ENCODE measurements around the gene CATSPER1. TPM values are rescaled to one million over a fixed set of nuclear protein-coding genes. Genes with fewer than 3 reads are reported as not detected.
A peak's percentile ranks its signal among the peaks of the same experiment; 100 is the strongest.

CATSPER1 gene
- total and polyA plus RNA-seq, 2 of the 13 experiments (the other 11 are each of a cell fraction or from before 2014, with no cell fraction given) = 0.17 TPM; not detected in 1

DNA sequence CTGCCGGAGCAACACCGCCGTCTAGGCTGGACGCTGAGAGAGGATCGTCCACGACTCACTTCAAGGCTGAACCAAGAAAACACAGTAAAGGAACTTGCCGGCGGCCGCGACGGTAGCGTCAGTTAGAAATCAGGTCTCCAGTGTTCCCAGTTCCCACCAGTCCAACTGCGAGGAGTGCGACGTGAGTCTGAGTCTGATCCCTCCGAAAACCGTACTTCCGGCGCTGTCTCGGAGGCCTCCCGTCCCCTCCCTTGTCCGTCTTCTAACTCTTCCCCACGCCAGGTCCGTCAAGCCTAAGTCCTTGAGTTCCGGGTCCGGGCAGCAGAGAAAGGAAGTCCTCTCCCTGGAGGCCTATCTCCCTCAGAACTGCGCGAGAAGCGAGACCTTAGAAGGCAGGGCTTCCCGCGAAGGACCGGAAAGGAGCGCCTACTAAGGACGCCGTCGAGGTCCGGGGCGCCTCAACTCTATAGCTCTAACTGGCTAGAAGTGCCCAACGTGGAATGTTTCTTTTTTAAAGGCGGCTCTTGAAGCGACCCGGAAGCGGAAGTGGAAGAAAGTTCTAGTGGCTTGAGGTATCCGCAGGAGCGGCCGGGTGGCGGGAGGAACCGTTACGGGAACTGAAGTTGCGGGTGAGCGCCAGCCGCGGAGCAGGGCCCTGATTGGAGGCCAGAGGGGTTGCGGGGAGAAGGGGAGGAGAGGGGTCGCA lies 24.2 kb downstream of the CATSPER1 start, which contains the start of the genes BANF1 and EIF1AD (continued):
- TF ChIP-seq, protein P1, sequence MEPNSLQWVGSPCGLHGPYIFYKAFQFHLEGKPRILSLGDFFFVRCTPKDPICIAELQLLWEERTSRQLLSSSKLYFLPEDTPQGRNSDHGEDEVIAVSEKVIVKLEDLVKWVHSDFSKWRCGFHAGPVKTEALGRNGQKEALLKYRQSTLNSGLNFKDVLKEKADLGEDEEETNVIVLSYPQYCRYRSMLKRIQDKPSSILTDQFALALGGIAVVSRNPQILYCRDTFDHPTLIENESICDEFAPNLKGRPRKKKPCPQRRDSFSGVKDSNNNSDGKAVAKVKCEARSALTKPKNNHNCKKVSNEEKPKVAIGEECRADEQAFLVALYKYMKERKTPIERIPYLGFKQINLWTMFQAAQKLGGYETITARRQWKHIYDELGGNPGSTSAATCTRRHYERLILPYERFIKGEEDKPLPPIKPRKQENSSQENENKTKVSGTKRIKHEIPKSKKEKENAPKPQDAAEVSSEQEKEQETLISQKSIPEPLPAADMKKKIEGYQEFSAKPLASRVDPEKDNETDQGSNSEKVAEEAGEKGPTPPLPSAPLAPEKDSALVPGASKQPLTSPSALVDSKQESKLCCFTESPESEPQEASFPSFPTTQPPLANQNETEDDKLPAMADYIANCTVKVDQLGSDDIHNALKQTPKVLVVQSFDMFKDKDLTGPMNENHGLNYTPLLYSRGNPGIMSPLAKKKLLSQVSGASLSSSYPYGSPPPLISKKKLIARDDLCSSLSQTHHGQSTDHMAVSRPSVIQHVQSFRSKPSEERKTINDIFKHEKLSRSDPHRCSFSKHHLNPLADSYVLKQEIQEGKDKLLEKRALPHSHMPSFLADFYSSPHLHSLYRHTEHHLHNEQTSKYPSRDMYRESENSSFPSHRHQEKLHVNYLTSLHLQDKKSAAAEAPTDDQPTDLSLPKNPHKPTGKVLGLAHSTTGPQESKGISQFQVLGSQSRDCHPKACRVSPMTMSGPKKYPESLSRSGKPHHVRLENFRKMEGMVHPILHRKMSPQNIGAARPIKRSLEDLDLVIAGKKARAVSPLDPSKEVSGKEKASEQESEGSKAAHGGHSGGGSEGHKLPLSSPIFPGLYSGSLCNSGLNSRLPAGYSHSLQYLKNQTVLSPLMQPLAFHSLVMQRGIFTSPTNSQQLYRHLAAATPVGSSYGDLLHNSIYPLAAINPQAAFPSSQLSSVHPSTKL (CRISPR knock-in tag; IDR thresholded peaks at IDR 0.05) = peak; percentile 67
- peak; percentile 89; the same call in 1 of the 2 replicates for TF ChIP-seq ZKSCAN8 (CRISPR knock-in tag; IDR thresholded peaks at IDR 0.05; ENCODE audit: borderline replicate concordance)
- TF ChIP-seq YEATS4 (CRISPR knock-in tag; IDR thresholded peaks at IDR 0.05; ENCODE audit: borderline replicate concordance) = peak; percentile 86; the same call in 1 of the 2 replicates
- peak; percentile 61 for TF ChIP-seq NR2F6 (IDR thresholded peaks at IDR 0.05)
- TF ChIP-seq NR2F6 (CRISPR knock-in tag; IDR thresholded peaks at IDR 0.05) = peak; percentile 58; the same call in 1 of the 2 replicates
- peak; percentile 86 for TF ChIP-seq ZNF558 (CRISPR knock-in tag; IDR thresholded peaks at IDR 0.05; ENCODE audit: borderline replicate concordance)
- TF ChIP-seq, protein P2, sequence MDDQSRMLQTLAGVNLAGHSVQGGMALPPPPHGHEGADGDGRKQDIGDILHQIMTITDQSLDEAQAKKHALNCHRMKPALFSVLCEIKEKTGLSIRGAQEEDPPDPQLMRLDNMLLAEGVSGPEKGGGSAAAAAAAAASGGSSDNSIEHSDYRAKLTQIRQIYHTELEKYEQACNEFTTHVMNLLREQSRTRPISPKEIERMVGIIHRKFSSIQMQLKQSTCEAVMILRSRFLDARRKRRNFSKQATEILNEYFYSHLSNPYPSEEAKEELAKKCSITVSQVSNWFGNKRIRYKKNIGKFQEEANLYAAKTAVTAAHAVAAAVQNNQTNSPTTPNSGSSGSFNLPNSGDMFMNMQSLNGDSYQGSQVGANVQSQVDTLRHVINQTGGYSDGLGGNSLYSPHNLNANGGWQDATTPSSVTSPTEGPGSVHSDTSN (CRISPR knock-in tag; IDR thresholded peaks at IDR 0.05; ENCODE audit: borderline replicate concordance) = no peak
- no peak for TF ChIP-seq ZNF292 (CRISPR knock-in tag; IDR thresholded peaks at IDR 0.05; ENCODE audit: borderline replicate concordance, low read depth)
- no peak for TF ChIP-seq POLR2AphosphoS2 (IDR thresholded peaks at IDR 0.05; ENCODE audit: low read depth, low read length)
- TF ChIP-seq, protein P3, sequence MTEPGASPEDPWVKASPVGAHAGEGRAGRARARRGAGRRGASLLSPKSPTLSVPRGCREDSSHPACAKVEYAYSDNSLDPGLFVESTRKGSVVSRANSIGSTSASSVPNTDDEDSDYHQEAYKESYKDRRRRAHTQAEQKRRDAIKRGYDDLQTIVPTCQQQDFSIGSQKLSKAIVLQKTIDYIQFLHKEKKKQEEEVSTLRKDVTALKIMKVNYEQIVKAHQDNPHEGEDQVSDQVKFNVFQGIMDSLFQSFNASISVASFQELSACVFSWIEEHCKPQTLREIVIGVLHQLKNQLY (CRISPR knock-in tag; IDR thresholded peaks at IDR 0.05) = no peak
- no peak for TF ChIP-seq RARA (CRISPR knock-in tag; IDR thresholded peaks at IDR 0.05)
- TF ChIP-seq ZSCAN25 (CRISPR knock-in tag; IDR thresholded peaks at IDR 0.05) = peak; percentile 81
- TF ChIP-seq, protein P4, sequence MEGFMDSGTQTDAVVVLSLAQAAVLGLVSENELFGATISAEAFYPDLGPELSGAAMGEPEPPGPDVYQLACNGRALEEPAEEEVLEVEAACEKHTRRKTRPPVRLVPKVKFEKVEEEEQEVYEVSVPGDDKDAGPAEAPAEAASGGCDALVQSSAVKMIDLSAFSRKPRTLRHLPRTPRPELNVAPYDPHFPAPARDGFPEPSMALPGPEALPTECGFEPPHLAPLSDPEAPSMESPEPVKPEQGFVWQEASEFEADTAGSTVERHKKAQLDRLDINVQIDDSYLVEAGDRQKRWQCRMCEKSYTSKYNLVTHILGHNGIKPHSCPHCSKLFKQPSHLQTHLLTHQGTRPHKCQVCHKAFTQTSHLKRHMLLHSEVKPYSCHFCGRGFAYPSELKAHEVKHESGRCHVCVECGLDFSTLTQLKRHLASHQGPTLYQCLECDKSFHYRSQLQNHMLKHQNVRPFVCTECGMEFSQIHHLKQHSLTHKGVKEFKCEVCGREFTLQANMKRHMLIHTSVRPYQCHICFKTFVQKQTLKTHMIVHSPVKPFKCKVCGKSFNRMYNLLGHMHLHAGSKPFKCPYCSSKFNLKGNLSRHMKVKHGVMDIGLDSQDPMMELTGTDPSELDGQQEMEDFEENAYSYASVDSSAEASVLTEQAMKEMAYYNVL (CRISPR knock-in tag; IDR thresholded peaks at IDR 0.05; ENCODE audit: borderline replicate concordance) = no peak
- peak; percentile 94 for TF ChIP-seq ZNF343 (CRISPR knock-in tag; IDR thresholded peaks at IDR 0.05)
- TF ChIP-seq, protein P5, sequence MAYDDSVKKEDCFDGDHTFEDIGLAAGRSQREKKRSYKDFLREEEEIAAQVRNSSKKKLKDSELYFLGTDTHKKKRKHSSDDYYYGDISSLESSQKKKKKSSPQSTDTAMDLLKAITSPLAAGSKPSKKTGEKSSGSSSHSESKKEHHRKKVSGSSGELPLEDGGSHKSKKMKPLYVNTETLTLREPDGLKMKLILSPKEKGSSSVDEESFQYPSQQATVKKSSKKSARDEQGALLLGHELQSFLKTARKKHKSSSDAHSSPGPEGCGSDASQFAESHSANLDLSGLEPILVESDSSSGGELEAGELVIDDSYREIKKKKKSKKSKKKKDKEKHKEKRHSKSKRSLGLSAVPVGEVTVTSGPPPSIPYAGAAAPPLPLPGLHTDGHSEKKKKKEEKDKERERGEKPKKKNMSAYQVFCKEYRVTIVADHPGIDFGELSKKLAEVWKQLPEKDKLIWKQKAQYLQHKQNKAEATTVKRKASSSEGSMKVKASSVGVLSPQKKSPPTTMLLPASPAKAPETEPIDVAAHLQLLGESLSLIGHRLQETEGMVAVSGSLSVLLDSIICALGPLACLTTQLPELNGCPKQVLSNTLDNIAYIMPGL (CRISPR knock-in tag; IDR thresholded peaks at IDR 0.05; ENCODE audit: borderline replicate concordance in 1 of 2, low read depth in 1 of 2) = peak; percentile 90 to 95
- TF ChIP-seq ZNF24 (IDR thresholded peaks at IDR 0.05) = peak; percentile 64; the same call in 1 of the 2 replicates
- TF ChIP-seq, protein P6, sequence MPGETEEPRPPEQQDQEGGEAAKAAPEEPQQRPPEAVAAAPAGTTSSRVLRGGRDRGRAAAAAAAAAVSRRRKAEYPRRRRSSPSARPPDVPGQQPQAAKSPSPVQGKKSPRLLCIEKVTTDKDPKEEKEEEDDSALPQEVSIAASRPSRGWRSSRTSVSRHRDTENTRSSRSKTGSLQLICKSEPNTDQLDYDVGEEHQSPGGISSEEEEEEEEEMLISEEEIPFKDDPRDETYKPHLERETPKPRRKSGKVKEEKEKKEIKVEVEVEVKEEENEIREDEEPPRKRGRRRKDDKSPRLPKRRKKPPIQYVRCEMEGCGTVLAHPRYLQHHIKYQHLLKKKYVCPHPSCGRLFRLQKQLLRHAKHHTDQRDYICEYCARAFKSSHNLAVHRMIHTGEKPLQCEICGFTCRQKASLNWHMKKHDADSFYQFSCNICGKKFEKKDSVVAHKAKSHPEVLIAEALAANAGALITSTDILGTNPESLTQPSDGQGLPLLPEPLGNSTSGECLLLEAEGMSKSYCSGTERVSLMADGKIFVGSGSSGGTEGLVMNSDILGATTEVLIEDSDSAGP (CRISPR knock-in tag; IDR thresholded peaks at IDR 0.05; ENCODE audit: borderline replicate concordance) = peak; percentile 98
